ENCODE results near the gene PTGER3.

Gene PTGER3

GRCh38 chr1:71047635-71048607, at the start of gene PTGER3:
PTGER3 (minus strand) TSS chr1:71047816; CDS start chr1:71047577, 239 bp downstream.
- DNase-seq, result peak in 1 of 58 donors; percentile 10

GRCh38 chr1:71094913-71095312, 47.3 kb upstream of the PTGER3 start:
- no peak for DNase-seq

- no peak for DNase-seq
Observed at GRCh38 chr1:71093938-71094337, 46.3 kb upstream of the PTGER3 start.

- peak in 1 of 58 donors; percentile 4 for DNase-seq
Observed at GRCh38 chr1:71089536-71090270, 42.1 kb upstream of the PTGER3 start.

- DNase-seq, result no peak
Observed at GRCh38 chr1:71088645-71089287, 41.1 kb upstream of the PTGER3 start.

- DNase-seq, result no peak
Observed at GRCh38 chr1:71087713-71088112, 40.1 kb upstream of the PTGER3 start.

GRCh38 chr1:71087060-71087459, 39.4 kb upstream of the PTGER3 start:
- DNase-seq, result no peak

GRCh38 chr1:71086331-71086730, 38.7 kb upstream of the PTGER3 start:
- no peak for DNase-seq

- peak in 12 of 58 donors; percentile 1 to 53 (median 8) for DNase-seq
Observed at GRCh38 chr1:71083271-71083670, 35.7 kb upstream of the PTGER3 start.

GRCh38 chr1:71081697-71082080, 34.1 kb upstream of the PTGER3 start:
- peak in 1 of 58 donors; percentile 0 for DNase-seq

GRCh38 chr1:71080739-71081696, 33.4 kb upstream of the PTGER3 start, which contains the start of gene ZRANB2:
ZRANB2 (minus strand) TSS chr1:71081035; CDS start chr1:71080995, 40 bp downstream.
- DNase-seq, result peak; percentile 22 to 94 (median 85)

- peak in 1 of 58 donors; percentile 32 for DNase-seq
Observed at GRCh38 chr1:71080230-71080738, 32.7 kb upstream of the PTGER3 start.

GRCh38 chr1:71074681-71075080, 27.1 kb upstream of the PTGER3 start:
- no peak for DNase-seq

GRCh38 chr1:71072273-71072672, 24.7 kb upstream of the PTGER3 start:
- no peak for DNase-seq

- no peak for DNase-seq
Observed at GRCh38 chr1:71071720-71072119, 24.1 kb upstream of the PTGER3 start.

GRCh38 chr1:71068325-71069240, 21.0 kb upstream of the PTGER3 start:
- DNase-seq, result no peak

- DNase-seq, result no peak
Observed at GRCh38 chr1:71054791-71055190, 7.2 kb upstream of the PTGER3 start.

GRCh38 chr1:71054281-71054731, 6.7 kb upstream of the PTGER3 start:
- DNase-seq, result peak in 1 of 58 donors; percentile 3

- no peak for DNase-seq
Observed at GRCh38 chr1:71053758-71054157, 6.1 kb upstream of the PTGER3 start.

Data from anterior cingulate cortex (tissue), 58 donors.